Measurements from ENCODE around the gene PDCD5.
"Not testable (repeated sequence)": the region's sequence is repeated elsewhere in the genome, so short reads cannot be mapped to it uniquely, and the experiment has no call there.

Gene PDCD5, protein sequence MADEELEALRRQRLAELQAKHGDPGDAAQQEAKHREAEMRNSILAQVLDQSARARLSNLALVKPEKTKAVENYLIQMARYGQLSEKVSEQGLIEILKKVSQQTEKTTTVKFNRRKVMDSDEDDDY

DNA sequence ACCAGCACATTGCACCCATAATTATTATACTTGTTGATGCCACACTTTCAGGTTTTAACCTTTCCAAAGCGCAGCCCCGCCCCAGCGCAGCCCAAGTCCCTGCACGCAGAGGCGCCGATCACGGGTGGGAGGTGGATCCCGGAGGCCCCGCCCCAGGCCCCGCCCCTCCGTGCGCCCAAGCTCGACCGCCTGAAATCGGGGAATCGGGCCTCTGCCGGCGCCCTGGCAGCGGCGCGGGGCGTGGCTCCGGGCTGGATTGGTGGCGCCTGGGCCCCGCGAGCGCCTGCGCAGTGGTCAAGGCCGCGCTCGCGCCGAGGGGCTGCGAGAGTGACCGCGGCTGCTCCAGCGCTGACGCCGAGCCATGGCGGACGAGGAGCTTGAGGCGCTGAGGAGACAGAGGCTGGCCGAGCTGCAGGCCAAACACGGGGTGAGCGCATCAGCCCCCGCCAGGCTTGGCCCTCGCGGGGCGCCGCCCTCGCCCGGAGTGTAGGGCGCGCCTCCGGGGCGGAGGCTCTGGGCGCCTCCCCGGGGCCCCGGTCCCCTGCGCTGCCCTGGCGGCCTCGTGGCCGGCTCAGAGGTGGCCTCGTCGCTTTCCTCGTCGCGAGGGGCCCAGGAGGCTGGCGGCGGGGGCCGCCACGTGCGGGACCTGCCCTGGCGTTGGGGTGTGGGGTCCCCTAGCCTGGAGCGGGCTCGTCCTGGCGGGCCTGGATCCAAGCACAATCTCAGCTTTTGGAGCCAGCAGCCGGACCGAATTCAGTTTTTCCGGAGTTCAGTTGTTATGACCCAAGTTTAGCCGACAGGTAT, at the start of gene PDCD5:
PDCD5 (plus strand) TSS at position 290 of the 804 bp plus-strand sequence; CDS start at position 362, 72 bp downstream.
- peak; percentile 93 for DNase-seq (ENCODE audit: low spot score)

DNA sequence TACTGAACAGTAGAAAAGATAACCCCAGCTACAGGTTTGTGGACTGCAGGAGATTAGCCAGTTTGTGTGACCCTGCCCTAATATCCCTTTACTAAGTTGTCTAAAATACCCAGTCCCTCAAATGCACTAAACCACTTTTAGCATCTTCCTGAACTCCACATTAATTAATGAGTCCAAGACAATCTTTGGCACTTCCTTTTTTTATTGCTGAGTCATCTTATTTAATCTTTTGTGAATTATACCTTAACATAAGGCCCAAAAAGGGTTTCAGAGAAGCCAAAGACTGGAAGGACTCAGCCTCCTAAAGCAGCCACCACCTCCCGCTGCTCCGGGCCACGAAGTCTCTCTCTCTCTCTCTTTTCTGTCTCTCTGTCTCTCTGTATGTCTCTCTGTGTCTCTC, 48.8 kb upstream of the PDCD5 start:
- DNase-seq (ENCODE audit: low spot score), result no peak

DNA sequence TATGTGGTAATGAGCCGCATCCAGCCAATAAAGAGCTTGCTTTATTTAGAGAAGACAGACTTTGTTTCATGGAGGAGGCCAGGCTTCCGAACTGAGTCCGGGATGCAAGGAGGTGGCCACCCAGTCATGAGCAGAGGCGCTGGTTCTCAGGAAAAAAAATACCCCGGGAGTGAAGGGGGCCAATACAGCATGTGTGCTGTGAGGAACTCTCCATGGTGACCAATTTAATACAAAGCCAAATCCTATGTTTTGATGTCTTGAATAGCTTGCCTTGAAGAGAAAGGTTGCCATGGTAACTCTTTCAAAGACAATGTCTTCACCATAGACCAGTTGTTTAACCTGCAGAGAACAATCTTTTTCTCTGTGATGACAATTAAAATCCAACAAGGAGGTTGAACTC, 43.4 kb upstream of the PDCD5 start:
- DNase-seq (ENCODE audit: low spot score), result no peak

DNA sequence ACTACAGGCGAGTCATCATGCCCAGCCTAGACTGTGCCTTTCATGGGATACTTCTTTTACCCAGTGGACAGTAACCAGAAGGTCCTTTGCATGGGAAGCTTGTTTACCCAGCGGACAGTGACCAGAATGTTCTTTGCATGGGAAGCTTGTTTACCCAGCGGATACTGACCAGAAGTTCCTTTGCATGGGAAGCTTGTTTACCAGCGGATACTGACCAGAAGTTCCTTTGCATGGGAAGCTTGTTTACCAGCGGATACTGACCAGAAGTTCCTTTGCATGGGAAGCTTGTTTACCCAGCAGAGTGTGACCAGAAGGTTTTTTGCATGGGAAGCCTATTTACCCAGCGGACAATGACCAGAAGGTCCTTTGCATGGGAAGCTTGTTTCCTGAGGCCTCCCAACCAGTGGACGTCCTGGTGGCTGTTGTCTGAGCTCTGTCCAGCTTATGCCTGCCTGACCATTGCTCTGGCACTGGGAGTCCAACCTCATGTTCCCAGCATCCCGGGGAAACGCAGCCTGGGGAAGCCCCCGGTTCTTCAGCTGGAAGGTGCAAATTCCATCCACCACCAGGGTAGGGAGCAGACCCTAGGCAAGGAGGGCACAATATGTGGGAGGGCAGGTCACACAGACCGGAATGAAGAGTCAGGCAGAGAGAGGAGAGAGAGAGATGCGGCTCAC, 41.6 kb upstream of the PDCD5 start:
- no peak for DNase-seq (ENCODE audit: low spot score)

DNA sequence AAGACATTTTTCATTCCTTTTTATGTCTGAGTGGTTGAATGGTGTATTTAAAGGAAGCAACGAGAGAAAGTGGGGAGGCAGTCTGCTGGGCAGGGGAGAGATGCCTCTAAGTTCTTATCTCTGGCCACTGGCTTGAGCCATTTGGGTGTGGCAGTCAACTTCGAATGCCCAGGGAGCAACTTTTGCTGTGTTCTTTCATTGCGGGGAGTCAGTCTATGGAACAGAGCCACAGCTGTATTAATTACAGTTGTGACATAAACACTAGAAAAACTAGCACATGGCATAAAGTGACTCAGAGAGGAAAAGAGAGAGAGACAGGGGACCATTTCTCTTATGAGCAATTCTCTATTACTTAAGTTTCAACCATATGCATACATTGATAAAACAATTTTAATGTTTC, 40.4 kb upstream of the PDCD5 start:
- no peak for DNase-seq (ENCODE audit: low spot score)

DNA sequence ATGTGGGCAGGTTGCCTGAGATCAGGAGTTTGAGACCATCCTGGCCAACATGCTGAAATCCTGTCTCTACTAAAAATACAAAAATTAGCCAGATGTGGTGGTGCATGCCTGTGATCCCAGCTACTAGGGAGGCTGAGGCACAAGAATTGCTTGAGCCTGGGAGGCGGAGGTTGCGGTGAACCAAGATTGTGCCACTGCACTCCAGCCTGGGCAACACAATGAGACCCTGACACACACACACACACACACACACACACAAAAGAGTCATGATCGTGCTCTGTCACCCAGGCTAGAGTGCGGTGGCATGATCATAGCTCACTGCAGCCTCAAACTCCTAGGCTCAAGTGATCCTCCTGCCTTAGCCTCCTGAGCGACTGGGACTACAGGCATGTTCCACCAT, 39.6 kb upstream of the PDCD5 start:
- DNase-seq (ENCODE audit: low spot score), result not testable (repeated sequence)

DNA sequence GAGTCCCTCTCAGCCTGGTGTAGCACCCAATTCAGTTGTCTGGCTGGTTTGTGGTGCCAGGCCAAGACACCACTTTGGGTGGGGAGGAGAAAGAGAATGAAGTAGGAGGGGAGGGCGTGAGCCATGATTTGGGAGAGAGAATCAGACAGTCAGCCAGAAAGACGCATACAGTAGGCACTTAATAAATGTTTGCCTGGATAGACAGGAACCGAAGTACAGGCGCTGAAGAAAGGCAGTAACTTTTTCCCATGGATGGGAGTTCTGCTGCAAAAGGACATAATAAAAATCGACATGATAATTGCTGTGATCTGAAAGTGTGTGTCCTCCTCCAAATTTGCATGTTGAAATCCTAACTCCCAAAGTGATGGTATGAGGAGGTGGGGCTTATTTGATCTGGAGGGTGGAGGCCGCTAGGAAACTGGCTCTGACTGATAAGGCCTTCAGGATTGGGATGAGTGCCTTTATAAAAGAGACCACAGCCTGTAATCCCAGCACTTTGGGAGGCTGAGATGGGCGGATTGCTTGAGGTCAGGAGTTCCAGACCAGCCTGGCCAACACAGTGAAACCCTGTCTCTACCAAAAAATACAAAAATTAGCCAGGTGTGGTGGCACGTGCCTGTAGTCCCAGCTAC, 38.4 kb upstream of the PDCD5 start:
- no peak for DNase-seq (ENCODE audit: low spot score)

DNA sequence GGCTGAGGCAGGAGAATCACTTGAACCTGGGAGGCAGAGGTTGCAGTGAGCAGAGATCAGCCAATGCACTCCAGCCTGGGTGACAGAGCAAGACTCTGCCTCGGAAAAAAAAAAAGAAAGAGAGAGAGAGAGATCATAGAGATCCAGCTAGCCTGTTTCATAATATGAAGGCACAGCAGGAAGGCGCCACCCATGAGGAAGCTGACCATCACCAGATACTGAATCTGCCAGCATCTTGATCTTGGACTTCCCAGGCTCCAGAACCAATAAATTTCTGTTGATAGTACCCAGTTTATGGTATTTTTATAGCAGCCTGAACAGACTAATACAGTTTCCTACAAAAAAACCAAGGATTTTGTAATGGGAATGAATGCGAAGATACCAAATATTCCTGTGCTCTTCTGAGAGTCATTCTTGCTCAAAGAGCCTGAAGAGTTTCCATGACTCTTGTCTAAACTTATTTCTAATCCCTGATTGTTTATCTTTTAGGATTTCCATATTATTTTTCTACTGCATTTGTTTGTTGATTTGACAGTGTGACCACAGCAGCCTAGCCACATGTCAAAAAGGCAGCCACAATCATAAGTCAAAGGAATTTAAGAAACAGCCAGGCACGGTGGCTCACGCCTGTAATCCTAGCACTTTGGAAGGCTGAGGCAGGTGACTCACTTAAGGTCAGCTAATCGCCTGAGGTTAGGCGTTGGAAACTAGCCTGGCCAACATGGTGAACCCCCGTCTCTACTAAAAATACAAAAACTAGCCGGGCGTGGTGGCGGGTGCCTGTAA, 37.7 kb upstream of the PDCD5 start:
- DNase-seq (ENCODE audit: low spot score), result no peak

DNA sequence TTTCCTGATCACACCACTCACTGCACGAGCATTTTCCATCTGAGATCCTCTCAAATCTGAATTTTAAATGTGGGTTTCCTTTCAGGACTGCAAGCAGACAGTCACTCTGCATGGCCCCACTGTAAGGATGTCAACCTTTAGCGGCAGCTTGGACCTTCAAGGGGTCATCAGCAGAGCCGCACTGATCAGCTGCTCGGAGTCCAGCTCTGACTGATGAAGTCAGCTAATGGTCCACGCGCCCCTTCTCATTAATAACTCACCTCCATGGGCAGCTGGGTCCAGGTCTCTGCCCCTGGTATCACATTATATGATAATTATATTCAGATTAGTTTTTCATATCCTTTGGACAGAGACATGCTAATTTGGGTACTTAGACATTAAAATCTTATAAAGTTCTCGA, 36.1 kb upstream of the PDCD5 start:
- no peak for DNase-seq (ENCODE audit: low spot score)

DNA sequence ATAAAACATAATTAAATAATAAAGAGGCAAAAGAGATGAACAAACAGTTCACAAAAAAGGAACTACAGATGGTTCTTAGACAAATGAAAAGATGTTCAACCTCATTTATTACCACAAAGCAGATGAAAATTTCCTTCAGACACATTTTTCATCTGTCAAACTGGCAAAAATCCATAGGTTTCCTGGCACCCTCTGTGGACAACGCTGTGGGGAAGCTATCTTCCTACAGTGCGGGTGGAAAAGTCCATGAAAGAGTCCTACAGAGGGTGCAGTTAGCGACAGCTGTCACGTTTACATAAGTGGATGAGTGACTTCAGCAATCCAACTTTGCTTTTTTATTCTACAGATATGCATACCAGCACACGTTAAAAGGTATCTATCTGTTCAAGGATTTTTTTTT, 30.3 kb upstream of the PDCD5 start:
- peak; percentile 12 for DNase-seq (ENCODE audit: low spot score)

DNA sequence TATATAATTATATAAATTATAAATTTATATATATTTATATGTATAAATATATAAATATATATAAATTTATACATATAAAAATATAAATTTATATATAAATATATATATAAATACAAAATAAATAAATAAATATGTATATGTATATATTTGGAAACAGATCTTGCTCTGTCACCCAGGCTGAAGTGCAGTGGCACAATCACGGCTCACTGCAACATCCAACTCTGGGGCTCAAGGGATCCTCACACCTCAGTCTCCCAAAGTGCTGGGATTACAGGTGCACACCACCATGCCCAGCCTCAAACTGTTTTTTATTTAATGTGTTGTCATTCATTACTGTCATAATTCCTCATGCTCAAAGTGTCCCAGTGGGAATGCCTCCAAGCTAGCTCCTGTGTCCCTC, 25.2 kb upstream of the PDCD5 start:
- no peak for DNase-seq (ENCODE audit: low spot score)

DNA sequence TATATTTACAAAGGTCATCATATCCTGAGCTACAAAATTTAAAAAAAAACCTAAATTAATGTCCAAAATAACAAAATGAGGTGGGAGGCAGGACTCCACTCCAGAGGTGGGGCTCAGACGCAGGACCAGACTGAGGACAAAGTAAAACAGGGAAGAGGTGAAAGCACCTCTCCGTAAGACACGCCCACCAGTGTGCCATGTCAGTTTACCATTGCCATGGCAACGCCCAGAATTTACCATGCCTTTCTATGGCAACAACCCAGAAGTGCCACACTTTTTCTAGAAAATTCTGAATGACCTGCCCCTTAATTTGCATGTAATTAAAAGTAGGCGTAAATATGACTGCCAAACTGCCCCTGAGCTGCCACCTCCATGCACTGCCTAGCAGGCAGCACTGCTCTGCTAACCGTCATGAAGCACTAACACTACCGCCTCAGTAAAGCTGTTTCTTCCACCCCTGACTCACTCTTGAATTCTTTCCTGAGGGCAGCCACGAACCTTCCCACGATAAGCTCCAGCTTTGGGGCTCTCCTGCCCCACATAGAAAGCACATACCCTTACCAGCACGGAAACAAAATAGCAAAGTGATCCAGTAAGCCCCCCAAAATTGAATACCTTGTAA, 22.3 kb upstream of the PDCD5 start:
- no peak for DNase-seq (ENCODE audit: low spot score)

DNA sequence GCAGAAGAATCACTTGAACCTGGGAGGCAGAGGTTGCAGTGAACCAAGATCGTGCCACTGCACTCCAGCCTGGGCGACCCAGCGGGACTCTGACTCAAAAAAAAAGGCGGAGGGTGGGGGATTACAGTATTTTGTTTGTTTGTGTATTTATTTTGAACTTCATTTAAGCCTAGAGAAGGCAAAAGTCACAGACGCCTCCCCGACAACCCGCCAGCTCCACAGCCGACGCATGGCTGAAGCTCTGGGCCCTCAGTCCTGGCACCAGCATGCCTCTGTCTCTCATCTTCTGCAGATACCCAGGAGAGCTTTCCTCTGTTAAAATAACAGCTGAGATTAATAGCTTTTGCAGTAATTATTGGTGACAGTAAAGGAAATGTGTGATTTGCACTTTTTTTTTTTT, 17.2 kb upstream of the PDCD5 start:
- DNase-seq (ENCODE audit: low spot score), result no peak

DNA sequence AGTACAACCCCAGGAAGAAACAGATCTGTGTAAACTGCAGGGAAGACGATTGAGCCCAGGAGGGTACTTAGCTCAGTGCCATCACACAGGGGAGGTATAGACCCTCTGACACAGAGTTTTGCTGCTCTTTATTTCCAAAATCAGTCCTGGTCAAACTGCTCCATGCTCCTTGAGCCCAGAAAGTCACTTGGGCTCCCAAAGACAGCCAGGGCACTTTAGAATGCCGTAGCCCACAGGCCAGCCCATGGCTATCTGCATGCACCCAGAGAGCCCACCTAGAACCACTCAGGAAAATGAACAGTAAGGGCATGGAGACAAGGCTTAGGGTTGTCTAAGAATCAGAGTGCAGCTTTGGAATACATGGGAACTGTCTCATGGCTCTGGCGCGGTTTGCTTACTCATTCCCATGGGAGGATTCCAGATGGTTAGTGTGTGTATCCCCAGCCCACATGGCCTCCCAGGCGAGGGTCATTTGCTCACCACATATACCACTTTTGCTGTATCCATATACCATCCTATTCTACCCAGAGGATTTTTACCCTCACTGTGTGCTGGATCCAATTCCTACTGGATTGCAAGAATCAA, 14.7 kb upstream of the PDCD5 start:
- no peak for DNase-seq (ENCODE audit: low spot score)

DNA sequence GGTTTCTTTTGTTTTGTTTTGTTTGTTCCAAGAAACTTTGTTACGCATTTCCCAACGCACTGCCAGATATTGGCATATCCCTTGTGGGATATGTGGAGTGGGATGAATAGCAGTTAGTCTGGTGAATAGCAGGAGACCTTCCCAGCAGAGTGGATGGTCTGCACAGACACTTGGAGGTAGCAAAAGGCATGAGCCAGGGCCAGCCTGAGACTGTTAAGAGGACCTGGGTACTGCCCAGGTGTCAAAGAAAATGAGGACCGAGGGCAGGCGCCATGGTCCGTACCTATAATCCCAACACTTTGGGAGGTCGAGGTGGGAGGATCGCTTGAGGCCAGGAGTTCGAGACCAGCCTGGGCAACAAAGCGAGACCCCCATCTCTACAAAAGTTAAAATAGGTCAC, 13.5 kb upstream of the PDCD5 start:
- no peak for DNase-seq (ENCODE audit: low spot score)

DNA sequence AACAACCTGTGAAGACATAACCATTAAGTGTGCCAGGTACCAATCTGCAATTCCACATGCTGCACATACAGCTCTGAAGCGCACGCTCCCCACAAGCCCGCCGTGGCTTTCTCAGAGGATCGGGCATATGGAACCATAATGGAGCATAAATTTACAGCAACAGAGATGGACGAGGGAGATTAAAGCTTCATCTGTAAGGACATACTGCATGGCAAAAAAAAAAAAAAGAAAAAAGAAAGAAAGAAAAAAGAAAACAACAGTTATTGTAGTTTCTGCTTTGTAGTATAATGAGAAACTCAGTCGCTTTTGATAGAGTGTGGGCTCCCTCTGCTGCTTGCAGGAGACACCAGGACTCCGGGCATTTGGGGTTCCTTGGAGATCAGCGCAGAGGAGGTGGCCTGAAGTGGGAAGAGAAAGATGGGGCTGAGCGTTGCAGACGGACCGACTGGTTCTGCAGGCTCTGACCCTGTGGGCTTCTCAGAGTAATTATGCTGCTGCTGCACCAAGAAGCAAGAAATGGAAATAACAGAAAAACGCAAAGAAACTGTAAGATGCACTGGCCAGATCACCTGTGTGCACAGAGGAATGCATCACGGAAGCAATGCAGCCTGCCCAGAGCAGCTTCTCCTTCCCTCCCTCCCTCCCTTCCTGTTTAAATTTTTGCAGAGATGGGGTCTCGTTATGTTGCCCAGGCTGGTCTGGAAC, 10.8 kb upstream of the PDCD5 start:
- peak; percentile 67 for DNase-seq (ENCODE audit: low spot score)

DNA sequence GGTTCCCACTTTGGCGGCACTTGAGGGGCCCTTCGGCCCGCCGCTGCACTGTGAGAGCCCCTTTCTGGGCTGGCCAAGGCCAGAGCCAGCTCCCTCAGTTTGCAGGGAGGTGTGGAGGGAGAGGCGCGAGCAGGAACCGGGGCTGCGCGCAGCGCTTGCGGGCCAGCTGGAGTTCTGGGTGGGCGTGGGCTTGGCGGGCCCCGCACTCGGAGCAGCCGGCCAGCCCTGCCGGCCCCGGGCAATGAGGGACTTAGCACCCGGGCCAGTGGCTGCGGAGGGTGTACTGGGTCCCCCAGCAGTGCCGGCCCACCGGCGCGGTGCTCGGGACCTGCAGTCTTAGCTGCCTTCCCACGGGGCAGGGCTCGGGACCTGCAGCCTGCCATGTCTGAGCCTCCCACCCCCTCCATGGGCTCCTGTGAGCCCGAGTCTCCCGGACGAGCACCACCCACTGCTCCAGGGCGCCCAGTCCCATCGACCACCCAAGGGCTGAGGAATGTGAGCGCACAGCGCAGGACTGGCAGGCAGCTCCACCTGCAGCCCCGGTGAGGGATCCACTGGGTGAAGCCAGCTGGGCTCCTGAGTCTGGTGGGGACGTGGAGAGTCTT, 9.4 kb upstream of the PDCD5 start:
- not testable (repeated sequence) for DNase-seq (ENCODE audit: low spot score)

DNA sequence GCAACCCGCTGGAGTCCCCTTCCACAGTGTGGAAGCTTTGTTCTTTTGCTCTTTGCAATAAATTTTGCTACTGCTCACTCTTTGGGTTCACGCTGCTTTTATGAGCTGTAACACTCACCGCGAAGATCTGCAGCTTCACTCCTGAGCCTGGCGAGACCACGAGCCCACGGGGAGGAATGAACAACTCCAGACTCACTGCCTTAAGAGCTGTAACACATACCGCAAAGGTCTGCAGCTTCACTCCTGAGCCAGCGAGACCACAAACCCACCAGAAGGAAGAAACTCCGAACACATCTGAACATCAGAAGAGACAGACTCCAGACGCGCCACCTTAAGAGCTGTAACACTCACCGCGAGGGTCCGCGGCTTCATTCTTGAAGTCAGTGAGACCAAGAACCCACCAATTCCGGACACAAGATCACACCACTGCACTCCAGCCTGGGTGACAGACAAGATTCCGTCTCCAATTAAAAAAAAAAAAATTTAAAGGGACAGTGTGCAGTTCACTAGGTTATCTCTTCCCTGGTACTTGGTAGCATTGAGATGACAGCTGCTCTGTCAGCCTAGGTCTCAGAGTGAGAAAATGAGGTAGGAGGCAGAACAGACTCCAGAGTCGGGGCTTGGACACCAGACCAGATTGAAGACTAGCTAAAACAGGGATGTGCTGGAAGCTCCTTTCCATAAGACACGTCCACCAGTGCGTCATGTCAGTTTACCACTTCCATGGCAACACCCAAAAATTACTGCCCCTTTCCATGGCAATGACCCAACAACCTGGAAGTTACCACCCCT, 8.1 kb upstream of the PDCD5 start:
- not testable (repeated sequence) for DNase-seq (ENCODE audit: low spot score)

DNA sequence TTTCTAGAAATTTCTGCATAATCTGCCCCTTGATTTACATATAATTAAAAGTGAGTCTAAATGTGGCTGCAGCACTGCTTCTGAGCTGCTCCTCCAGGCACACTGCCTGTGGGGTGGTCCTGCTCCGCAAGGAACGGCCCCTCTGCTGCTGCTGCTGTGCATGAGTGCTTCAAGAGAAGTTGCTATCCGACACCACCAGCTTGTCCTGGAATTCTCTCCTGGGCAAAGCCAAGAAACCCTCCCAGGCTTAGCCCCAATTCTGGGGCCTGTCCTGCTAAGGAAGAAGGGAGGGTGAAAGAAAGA, 7.5 kb upstream of the PDCD5 start:
- DNase-seq (ENCODE audit: low spot score), result no peak

DNA sequence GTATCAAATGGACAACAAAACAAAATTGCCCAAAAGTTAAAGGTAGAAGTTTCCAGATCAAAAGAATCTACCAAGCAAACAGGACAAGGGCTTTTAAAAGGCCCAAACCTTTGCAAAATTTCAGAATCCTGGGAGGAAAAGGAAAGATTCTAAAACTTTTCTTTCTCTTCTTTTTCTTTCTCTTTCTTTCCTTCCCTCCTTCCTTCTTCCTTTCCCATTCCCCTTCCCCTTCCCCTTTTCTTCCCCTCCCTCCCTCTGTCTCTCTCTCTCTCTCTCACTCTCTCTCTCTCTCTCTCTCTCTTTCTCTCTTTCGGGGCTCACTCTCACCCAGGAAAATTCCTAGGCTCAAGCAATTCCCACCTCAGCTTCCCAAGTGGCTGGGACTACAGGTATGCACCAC, 4.2 kb upstream of the PDCD5 start:
- no peak for DNase-seq (ENCODE audit: low spot score)
